Mesendoderm (in vitro differentiated cells): ENCODE results near the gene AHNAK2.
A peak's percentile ranks its signal among the peaks of the same experiment; 100 is the strongest.

Experiments
- DNase-seq: peaks from one replicate; pipeline ENCODE4 v3.0.0; 2013
- H2AK5ac ChIP-seq: 2 replicates; pipeline ENCODE4 v1.6.1; 2013; ENCODE audit warnings: low read length, inconsistent platforms
- H2BK120ac ChIP-seq: 2 replicates; pipeline ENCODE4 v1.6.1; 2013; ENCODE audit warnings: low read depth, mild to moderate bottlenecking, low read length, moderate library complexity, mixed read lengths
- H2BK15ac ChIP-seq: replicated peaks from 2 replicates; pipeline ENCODE4 v1.6.1; 2013; ENCODE audit warnings: low read depth, mild to moderate bottlenecking, moderate library complexity
- H2BK5ac ChIP-seq: 2 replicates; pipeline ENCODE4 v1.6.1; 2013; ENCODE audit warnings: low read length, inconsistent platforms
- H3K18ac ChIP-seq: 2 replicates; pipeline ENCODE4 v1.6.1; 2013; ENCODE audit warnings: mild to moderate bottlenecking, low read length, mixed read lengths
- H3K23ac ChIP-seq: one replicate; pipeline ENCODE4 v1.6.1; 2013; ENCODE audit warnings: low read length
- H3K27ac ChIP-seq: 2 replicates; pipeline ENCODE4 v1.5.1; 2013; ENCODE audit warnings: low read depth, mild to moderate bottlenecking, inconsistent platforms, low read length, moderate library complexity
- H3K27me3 ChIP-seq: 2 replicates; pipeline ENCODE4 v1.6.1; 2013; ENCODE audit warnings: low read length, control low read depth, mild to moderate bottlenecking, inconsistent platforms; ENCODE audit not compliant: insufficient read depth, poor library complexity
- H3K36me3 ChIP-seq: 2 replicates; pipeline ENCODE4 v1.6.1; 2013; ENCODE audit warnings: low read length, inconsistent platforms; ENCODE audit not compliant: control insufficient read depth, insufficient read depth
- H3K4ac ChIP-seq: one replicate; pipeline ENCODE4 v1.6.1; 2013; ENCODE audit warnings: low read depth, mild to moderate bottlenecking, low read length, moderate library complexity
- H3K4me1 ChIP-seq: 2 replicates; pipeline ENCODE4 v1.6.1; 2013; ENCODE audit warnings: low read depth, low read length, inconsistent platforms; ENCODE audit not compliant: control insufficient read depth
- H3K4me2 ChIP-seq: 2 replicates; pipeline ENCODE4 v1.6.1; 2013; ENCODE audit warnings: low read length
- H3K4me3 ChIP-seq: 2 replicates; pipeline ENCODE4 v1.5.1; 2013; ENCODE audit warnings: mild to moderate bottlenecking, low read length
- H3K56ac ChIP-seq: one replicate; pipeline ENCODE4 v1.6.1; 2013; ENCODE audit warnings: low read length
- H3K79me1 ChIP-seq: 2 replicates; pipeline ENCODE4 v1.6.1; 2013; ENCODE audit warnings: low read length, inconsistent platforms
- H3K79me2 ChIP-seq: 2 replicates; pipeline ENCODE4 v1.6.1; 2013; ENCODE audit warnings: mild to moderate bottlenecking, low read length; ENCODE audit not compliant: control insufficient read depth, insufficient read depth
- H3K9ac ChIP-seq: 2 replicates; pipeline ENCODE4 v1.6.1; 2013; ENCODE audit warnings: low read length, inconsistent platforms
- H4K5ac ChIP-seq: one replicate; pipeline ENCODE4 v1.6.1; 2013; ENCODE audit warnings: low read length
- H4K8ac ChIP-seq: one replicate; pipeline ENCODE4 v1.6.1; 2013; ENCODE audit warnings: low read depth, mild to moderate bottlenecking, control low read depth, low read length, moderate library complexity
- WGBS: extraction: QIAGEN DNeasy Blood & Tissue Kit; methylation state at CpG from one replicate; pipeline ENCODE4 v1.1.7; 2013; ENCODE audit warnings: low lambda C conversion rate, missing lambda C conversion rate; ENCODE audit not compliant: insufficient coverage; ENCODE audit errors: extremely low coverage; 5-methylcytosine and 5-hydroxymethylcytosine counted together

The AHNAK2 gene

DNA sequence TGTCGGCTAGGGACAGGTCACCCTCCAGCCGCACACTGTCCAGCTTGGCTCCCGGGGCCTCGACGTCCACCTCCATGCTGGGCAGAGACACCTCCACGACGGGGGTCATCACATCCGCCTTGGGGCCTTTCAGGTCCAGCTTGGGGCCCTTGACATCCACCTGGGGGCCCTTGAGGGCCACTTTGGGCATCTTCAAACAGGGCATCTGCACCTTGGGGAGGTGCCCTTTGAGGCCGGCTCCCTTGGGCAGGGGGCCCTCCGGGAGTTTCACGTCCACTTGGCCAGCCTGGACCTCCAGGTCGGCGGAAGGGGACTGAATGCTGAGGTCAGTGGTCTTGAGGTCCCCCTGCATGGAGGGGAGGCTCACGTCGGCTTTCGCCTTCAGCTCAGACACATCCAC is 35.6 kb downstream of the AHNAK2 start:
- no peak overlapping the region for H4K5ac ChIP-seq
- no peaks in the 10 kb centered on the region for H3K4me1 ChIP-seq
- no peak overlapping the region for H3K4me3 ChIP-seq
- no peak overlapping the region for H3K4ac ChIP-seq
- H2BK15ac ChIP-seq: no peak overlapping the region
- H4K8ac ChIP-seq: no peak overlapping the region
- H3K18ac ChIP-seq: no peak overlapping the region
- no CpG with 5 or more reads among the region's 16 CpGs for WGBS
- H2AK5ac ChIP-seq: no peak overlapping the region
- no peaks in the 10 kb centered on the region for H3K79me2 ChIP-seq
- no peak overlapping the region for H2BK5ac ChIP-seq
- H3K9ac ChIP-seq: no peak overlapping the region
- no peak for DNase-seq
- H3K27me3 ChIP-seq: peaks cover 2% of the 10 kb centered on the region
- no peak overlapping the region for H2BK120ac ChIP-seq
- no peak overlapping the region for H3K4me2 ChIP-seq
- no peak overlapping the region for H3K56ac ChIP-seq
- H3K79me1 ChIP-seq: no peaks in the 10 kb centered on the region
- no peak overlapping the region for H3K27ac ChIP-seq
- H3K23ac ChIP-seq: no peak overlapping the region
- H3K36me3 ChIP-seq: no peaks in the 10 kb centered on the region

DNA sequence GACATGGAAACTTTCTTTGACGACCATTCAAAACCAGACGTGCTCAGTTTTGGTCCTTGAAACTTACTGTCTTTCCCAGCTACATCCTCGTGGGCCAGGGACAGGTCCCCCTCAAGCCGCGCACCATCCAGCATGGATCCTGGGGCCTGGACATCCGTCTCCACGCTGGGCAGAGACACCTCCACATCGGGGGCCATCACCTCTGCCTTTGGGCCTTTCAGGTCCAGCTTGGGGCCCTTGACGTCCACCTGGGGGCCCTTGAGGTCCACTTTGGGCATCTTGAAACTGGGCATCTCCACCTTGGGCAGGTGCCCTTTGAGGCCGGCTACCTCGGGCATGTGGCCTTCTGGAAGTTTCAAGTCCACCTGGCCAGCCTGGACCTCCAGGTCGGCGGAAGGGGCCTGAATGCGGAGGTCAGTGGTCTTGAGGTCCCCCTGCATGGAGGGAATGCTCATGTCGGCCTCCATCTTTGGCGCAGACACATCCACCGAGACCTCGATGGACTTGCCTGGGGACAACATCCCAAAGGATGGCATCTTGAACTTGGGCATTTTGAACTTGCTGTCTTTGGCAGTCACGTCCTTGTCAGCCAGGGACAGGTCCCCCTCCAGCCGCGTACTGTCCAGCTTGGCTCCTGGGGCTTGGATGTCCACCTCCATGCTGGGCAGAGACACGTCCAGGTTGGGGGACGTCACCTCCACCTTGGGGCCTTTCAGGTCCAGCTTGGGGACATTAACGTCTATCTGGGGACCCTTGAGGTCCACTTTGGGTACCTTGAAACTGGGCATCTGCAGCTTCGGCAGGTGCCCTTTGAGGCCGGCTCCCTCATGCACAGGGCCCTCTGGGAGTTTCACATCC is 36.4 kb downstream of the AHNAK2 start:
- H2BK5ac ChIP-seq: no peak overlapping the region
- H3K27me3 ChIP-seq: peaks cover 2% of the 10 kb centered on the region
- no peaks in the 10 kb centered on the region for H3K4me1 ChIP-seq
- no peak overlapping the region for H3K23ac ChIP-seq
- H2BK15ac ChIP-seq: no peak overlapping the region
- H3K56ac ChIP-seq: no peak overlapping the region
- no peak for DNase-seq
- WGBS: no CpG with 5 or more reads among the region's 26 CpGs
- no peak overlapping the region for H3K9ac ChIP-seq
- H3K4me2 ChIP-seq: no peak overlapping the region
- no peak overlapping the region for H3K18ac ChIP-seq
- no peak overlapping the region for H4K5ac ChIP-seq
- H3K27ac ChIP-seq: no peak overlapping the region
- no peak overlapping the region for H4K8ac ChIP-seq
- H3K4me3 ChIP-seq: no peak overlapping the region
- H2AK5ac ChIP-seq: no peak overlapping the region
- H3K4ac ChIP-seq: no peak overlapping the region
- H3K36me3 ChIP-seq: no peaks in the 10 kb centered on the region
- no peaks in the 10 kb centered on the region for H3K79me1 ChIP-seq
- no peaks in the 10 kb centered on the region for H3K79me2 ChIP-seq
- H2BK120ac ChIP-seq: no peak overlapping the region

- no peak overlapping the region for H2BK5ac ChIP-seq
- H3K27ac ChIP-seq: no peak overlapping the region
- H3K23ac ChIP-seq: no peak overlapping the region
- H3K18ac ChIP-seq: no peak overlapping the region
- H3K4me3 ChIP-seq: no peak overlapping the region
- no peak overlapping the region for H3K56ac ChIP-seq
- H3K4me2 ChIP-seq: no peak overlapping the region
- no peaks in the 10 kb centered on the region for H3K79me2 ChIP-seq
- no peaks in the 10 kb centered on the region for H3K36me3 ChIP-seq
- H3K79me1 ChIP-seq: no peaks in the 10 kb centered on the region
- no peak overlapping the region for H4K5ac ChIP-seq
- peaks cover 2% of the 10 kb centered on the region for H3K27me3 ChIP-seq
- H4K8ac ChIP-seq: no peak overlapping the region
- H3K4me1 ChIP-seq: no peaks in the 10 kb centered on the region
- peak; percentile 49 for DNase-seq
- H3K9ac ChIP-seq: no peak overlapping the region
- no peak overlapping the region for H3K4ac ChIP-seq
- no CpG with 5 or more reads among the region's 3 CpGs for WGBS
- H2BK120ac ChIP-seq: no peak overlapping the region
- H2AK5ac ChIP-seq: no peak overlapping the region
- no peak overlapping the region for H2BK15ac ChIP-seq
Observed at GRCh38 chr14:104940526-104941150, 37.5 kb downstream of the AHNAK2 start.

GRCh38 chr14:104939666-104940410 is 38.3 kb downstream of the AHNAK2 start:
- Histone ChIP-seq H3K9ac (no peak overlapping the region), H4K5ac (no peak overlapping the region), H3K4me3 (no peak overlapping the region), H3K4me2 (no peak overlapping the region), H3K27me3 (peaks cover 5% of the 10 kb centered on the region), H2BK120ac (no peak overlapping the region), H3K23ac (no peak overlapping the region), H3K56ac (no peak overlapping the region), H2AK5ac (no peak overlapping the region), H3K27ac (no peak overlapping the region), H3K36me3 (no peaks in the 10 kb centered on the region), H3K4me1 (no peaks in the 10 kb centered on the region), H3K4ac (no peak overlapping the region), H3K79me2 (no peaks in the 10 kb centered on the region), H3K79me1 (no peaks in the 10 kb centered on the region), H2BK5ac (no peak overlapping the region), H3K18ac (no peak overlapping the region), H2BK15ac (no peak overlapping the region), H4K8ac (no peak overlapping the region)
- no peak for DNase-seq
- no CpG with 5 or more reads among the region's 11 CpGs for WGBS

GRCh38 chr14:104938960-104939359 is 39.2 kb downstream of the AHNAK2 start:
- Histone ChIP-seq H2BK5ac (no peak overlapping the region), H3K4me3 (no peak overlapping the region), H3K23ac (no peak overlapping the region), H3K27me3 (peaks cover 14% of the 10 kb centered on the region), H3K4me1 (no peaks in the 10 kb centered on the region), H3K18ac (no peak overlapping the region), H3K27ac (no peak overlapping the region), H4K5ac (no peak overlapping the region), H3K36me3 (no peaks in the 10 kb centered on the region), H2BK120ac (no peak overlapping the region), H3K9ac (no peak overlapping the region), H3K79me1 (no peaks in the 10 kb centered on the region), H3K56ac (no peak overlapping the region), H2BK15ac (no peak overlapping the region), H4K8ac (no peak overlapping the region), H2AK5ac (no peak overlapping the region), H3K79me2 (no peaks in the 10 kb centered on the region), H3K4me2 (no peak overlapping the region), H3K4ac (no peak overlapping the region)
- WGBS: no CpG with 5 or more reads among the region's 1 CpG
- DNase-seq: no peak
